K562 (cell line): Measurements from ENCODE around the gene VSTM2B. TPM values are rescaled to one million over a fixed set of nuclear protein-coding genes. Genes with fewer than 3 reads are reported as not detected.

ENCODE experiments used
- BCOR ChIP-seq: fragments of 450-650 bp; IDR thresholded peaks from 2 replicates; pipeline ENCODE4 v1.6.1; 2016
- BRCA1 ChIP-seq, 2 experiments: fragments of 450-650 bp in 1 of 2; sonication (generic) in 1 of 2; formaldehyde crosslinking in 1 of 2; IDR thresholded peaks; 2 replicates each; pipeline versions ENCODE4 v1.5.0 to v1.6.1; 2017 to 2020; ENCODE audit warnings: mild to moderate bottlenecking in 1 of 2, missing genetic modification reagents in 1 of 2
- CHCHD3 ChIP-seq: fragments of 250-450 bp; sonication (Bioruptor Pico); IDR thresholded peaks from 2 replicates; pipeline ENCODE4 v2.1.2; 2022; ENCODE audit warnings: mild to moderate bottlenecking
- HDAC3 ChIP-seq: fragments of 450-650 bp; IDR thresholded peaks from 2 replicates; pipeline ENCODE4 v1.6.1; 2018; ENCODE audit warnings: borderline replicate concordance, mild to moderate bottlenecking, moderate library complexity; ENCODE audit not compliant: partially characterized antibody
- PCBP1 ChIP-seq: fragments of 200-400 bp; formaldehyde crosslinking; IDR thresholded peaks from 2 replicates; pipeline ENCODE4 v1.6.1; 2018; ENCODE audit warnings: mild to moderate bottlenecking, low read depth, low read length; ENCODE audit not compliant: poor library complexity, severe bottlenecking
- RUNX1 ChIP-seq: sonication (generic); IDR thresholded peaks from 2 replicates; pipeline ENCODE4 v1.6.1; 2016; ENCODE audit warnings: antibody characterized with exemption, low read depth
- SMAD4 ChIP-seq: fragments of 250-450 bp; sonication (Bioruptor Pico); conservative IDR thresholded peaks from 2 replicates; pipeline ENCODE4 v1.8.0; 2021; ENCODE audit warnings: inconsistent platforms, mild to moderate bottlenecking, moderate library complexity
- SMARCB1 ChIP-seq: IDR thresholded peaks from 2 replicates; pipeline ENCODE4 v1.6.1; 2011; ENCODE audit warnings: improper control_type of control experiment, low read depth; ENCODE audit not compliant: insufficient read length
- TOE1 ChIP-seq, 2 experiments: fragments of 450-650 bp in 1 of 2; sonication (generic) in 1 of 2; formaldehyde crosslinking in 1 of 2; IDR thresholded peaks; 2 replicates each; pipeline versions ENCODE4 v1.7.1 to v1.8.0; 2016 to 2022; ENCODE audit warnings: borderline replicate concordance in 2 of 2, mild to moderate bottlenecking in 2 of 2, antibody characterized with exemption in 1 of 2, inconsistent platforms in 1 of 2, low read depth in 1 of 2, missing genetic modification reagents in 1 of 2, moderate library complexity in 1 of 2
- ZBTB17 ChIP-seq: fragments of 450-650 bp; formaldehyde crosslinking; IDR thresholded peaks from 2 replicates; pipeline ENCODE4 v1.4.0; 2020; ENCODE audit warnings: mild to moderate bottlenecking
- ZFP1 ChIP-seq: fragments of 450-650 bp; formaldehyde crosslinking; IDR thresholded peaks from 2 replicates; pipeline ENCODE4 v1.4.0; 2020; ENCODE audit warnings: mild to moderate bottlenecking, mixed read lengths
- ZFP30 ChIP-seq: fragments of 250-450 bp; sonication (Bioruptor Pico); IDR thresholded peaks from 2 replicates; pipeline ENCODE4 v1.8.0; 2022; ENCODE audit warnings: moderate library complexity, mild to moderate bottlenecking, inconsistent platforms, borderline replicate concordance
- ZFPM2 ChIP-seq: fragments of 250-450 bp; sonication (Bioruptor Pico); IDR thresholded peaks from 2 replicates; pipeline ENCODE4 v1.5.1; 2022; ENCODE audit warnings: mild to moderate bottlenecking
- ZNF316 ChIP-seq: fragments of 450-650 bp; IDR thresholded peaks from 2 replicates; pipeline ENCODE4 v1.6.1; 2016
- ZNF707 ChIP-seq: fragments of 250-450 bp; sonication (Bioruptor Pico); conservative IDR thresholded peaks from 2 replicates; pipeline ENCODE4 v1.8.0; 2022; ENCODE audit warnings: inconsistent platforms, mild to moderate bottlenecking, moderate library complexity
- polyA plus RNA-seq, 8 experiments: library from polyadenylated mRNA; depleted of rRNA in 4 of 8; stranded (reverse) in 5 of 8; unstranded in 3 of 8; fragments of >200 nt; fragmentation: Nextera tagmentation in 2 of 8; fragmentation: Illumina TruSeq in 1 of 8; extraction: Ambion mirVana in 2 of 8; extraction: Trizol in 1 of 8; gene quantifications; 2 replicates each; pipeline versions ENCODE4 v1.2.1 to v1.2.3, GENCODE V29; 2011 to 2014; ENCODE audit warnings: inconsistent platforms in 1 of 8, missing spikeins in 1 of 8
- total RNA-seq, 7 experiments: library from RNA; depleted of rRNA in 6 of 7; stranded (reverse); fragments of >200 nt in 6 of 7; fragmentation: Illumina TruSeq in 2 of 7; extraction: Trizol in 2 of 7; gene quantifications; 2 replicates each; pipeline versions ENCODE4 v1.2.1 to v1.2.3, GENCODE V29; 2011 to 2021; ENCODE audit warnings: low replicate concordance in 1 of 7
- TF ChIP-seq, protein P1 (sequence below): fragments of 450-650 bp; formaldehyde crosslinking; IDR thresholded peaks from 2 replicates; pipeline ENCODE4 v1.4.0; 2022; ENCODE audit warnings: missing genetic modification characterization
- TF ChIP-seq, protein P2 (sequence below): fragments of 150-350 bp; IDR thresholded peaks from 2 replicates; pipeline ENCODE4 v1.6.1; 2014; ENCODE audit warnings: low read depth, mild to moderate bottlenecking, low read length, borderline replicate concordance
- TF ChIP-seq, protein P3 (sequence below): fragments of 450-650 bp; IDR thresholded peaks from 2 replicates; pipeline ENCODE4 v1.6.1; 2016; ENCODE audit warnings: low read depth, mild to moderate bottlenecking, moderate library complexity
- TF ChIP-seq, protein P4 (sequence below): sonication (generic); formaldehyde crosslinking; IDR thresholded peaks from 2 replicates; pipeline ENCODE4 v1.8.1; 2023; ENCODE audit warnings: mild to moderate bottlenecking, missing genetic modification reagents

The VSTM2B gene
- total and polyA plus RNA-seq, 9 of the 15 experiments (the other 6 are each of a cell fraction or from before 2014, with no cell fraction given), result not detected

DNA sequence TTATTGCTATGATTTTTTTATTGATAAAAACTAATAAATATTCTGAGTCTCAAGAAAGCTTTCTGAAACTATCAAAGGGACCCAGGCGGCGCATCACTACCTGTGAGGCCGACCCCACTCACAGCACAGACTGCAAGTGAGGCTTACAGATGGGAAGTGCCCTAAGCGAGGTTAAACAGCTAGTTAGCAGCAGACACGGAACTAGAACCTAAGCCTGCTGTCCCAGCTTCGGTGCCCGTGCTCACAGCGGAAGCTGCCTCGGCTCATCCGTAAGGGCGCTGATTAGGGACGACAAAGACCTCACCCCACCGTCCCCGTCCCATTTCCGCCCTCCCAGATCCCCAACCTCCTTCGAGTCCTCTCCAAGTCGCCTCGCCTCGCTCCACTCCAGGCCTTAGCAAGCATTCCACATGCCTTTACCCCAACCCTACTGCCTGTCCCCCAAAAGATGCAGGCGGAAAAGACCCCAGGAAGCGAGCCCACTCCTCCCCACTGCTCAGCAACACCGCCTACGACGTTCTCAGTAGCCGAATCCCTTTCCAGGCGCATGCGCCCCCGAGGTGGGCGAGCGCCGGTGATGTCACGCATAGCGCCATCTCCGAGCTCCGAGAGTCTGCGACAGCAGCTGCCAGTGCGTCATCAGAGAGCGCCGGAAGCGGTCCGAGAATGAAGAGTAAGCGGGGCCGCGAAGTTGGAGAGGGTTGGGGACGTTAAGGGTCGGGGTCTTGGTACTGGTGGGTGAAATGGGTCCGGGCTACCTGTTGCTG is 80.0 kb downstream of the VSTM2B start, which contains the start of gene POP4 (continued):
- TF ChIP-seq CHCHD3 (no peak; the same call in 1 of the 2 replicates), ZNF316 (peak; percentile 36; the same call in 1 of the 2 replicates), SMAD4 (CRISPR knock-in tag) (peak; percentile 45; the same call in 1 of the 2 replicates), TOE1 (IDR thresholded peaks at IDR 0.05; ENCODE audit: borderline replicate concordance) (0 out of 2 replicates have a peak, but pooled peaks have one; percentile 71), TOE1 (CRISPR knock-in tag; IDR thresholded peaks at IDR 0.05; ENCODE audit: borderline replicate concordance, low read depth) (no peak), BCOR (0 out of 2 replicates have a peak, but pooled peaks have one; percentile 12), PCBP1 (peak; percentile 29), BRCA1 (IDR thresholded peaks at IDR 0.05) (no peak), BRCA1 (CRISPR knock-in tag; IDR thresholded peaks at IDR 0.05) (no peak), SMARCB1 (no peak), ZBTB17 (CRISPR knock-in tag) (no peak), ZNF707 (no peak), ZFPM2 (CRISPR knock-in tag) (no peak), ZFP30 (CRISPR knock-in tag) (no peak), RUNX1 (0 out of 2 replicates have a peak, but pooled peaks have one; percentile 29), HDAC3 (no peak), ZFP1 (CRISPR knock-in tag) (no peak)
- TF ChIP-seq, protein P1, sequence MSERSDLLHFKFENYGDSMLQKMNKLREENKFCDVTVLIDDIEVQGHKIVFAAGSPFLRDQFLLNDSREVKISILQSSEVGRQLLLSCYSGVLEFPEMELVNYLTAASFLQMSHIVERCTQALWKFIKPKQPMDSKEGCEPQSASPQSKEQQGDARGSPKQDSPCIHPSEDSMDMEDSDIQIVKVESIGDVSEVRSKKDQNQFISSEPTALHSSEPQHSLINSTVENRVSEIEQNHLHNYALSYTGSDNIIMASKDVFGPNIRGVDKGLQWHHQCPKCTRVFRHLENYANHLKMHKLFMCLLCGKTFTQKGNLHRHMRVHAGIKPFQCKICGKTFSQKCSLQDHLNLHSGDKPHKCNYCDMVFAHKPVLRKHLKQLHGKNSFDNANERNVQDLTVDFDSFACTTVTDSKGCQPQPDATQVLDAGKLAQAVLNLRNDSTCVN, result peak; percentile 78; the same call in 1 of the 2 replicates
- TF ChIP-seq, protein P2, sequence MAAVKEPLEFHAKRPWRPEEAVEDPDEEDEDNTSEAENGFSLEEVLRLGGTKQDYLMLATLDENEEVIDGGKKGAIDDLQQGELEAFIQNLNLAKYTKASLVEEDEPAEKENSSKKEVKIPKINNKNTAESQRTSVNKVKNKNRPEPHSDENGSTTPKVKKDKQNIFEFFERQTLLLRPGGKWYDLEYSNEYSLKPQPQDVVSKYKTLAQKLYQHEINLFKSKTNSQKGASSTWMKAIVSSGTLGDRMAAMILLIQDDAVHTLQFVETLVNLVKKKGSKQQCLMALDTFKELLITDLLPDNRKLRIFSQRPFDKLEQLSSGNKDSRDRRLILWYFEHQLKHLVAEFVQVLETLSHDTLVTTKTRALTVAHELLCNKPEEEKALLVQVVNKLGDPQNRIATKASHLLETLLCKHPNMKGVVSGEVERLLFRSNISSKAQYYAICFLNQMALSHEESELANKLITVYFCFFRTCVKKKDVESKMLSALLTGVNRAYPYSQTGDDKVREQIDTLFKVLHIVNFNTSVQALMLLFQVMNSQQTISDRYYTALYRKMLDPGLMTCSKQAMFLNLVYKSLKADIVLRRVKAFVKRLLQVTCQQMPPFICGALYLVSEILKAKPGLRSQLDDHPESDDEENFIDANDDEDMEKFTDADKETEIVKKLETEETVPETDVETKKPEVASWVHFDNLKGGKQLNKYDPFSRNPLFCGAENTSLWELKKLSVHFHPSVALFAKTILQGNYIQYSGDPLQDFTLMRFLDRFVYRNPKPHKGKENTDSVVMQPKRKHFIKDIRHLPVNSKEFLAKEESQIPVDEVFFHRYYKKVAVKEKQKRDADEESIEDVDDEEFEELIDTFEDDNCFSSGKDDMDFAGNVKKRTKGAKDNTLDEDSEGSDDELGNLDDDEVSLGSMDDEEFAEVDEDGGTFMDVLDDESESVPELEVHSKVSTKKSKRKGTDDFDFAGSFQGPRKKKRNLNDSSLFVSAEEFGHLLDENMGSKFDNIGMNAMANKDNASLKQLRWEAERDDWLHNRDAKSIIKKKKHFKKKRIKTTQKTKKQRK, result peak; percentile 37; the same call in 1 of the 2 replicates
- TF ChIP-seq, protein P3, sequence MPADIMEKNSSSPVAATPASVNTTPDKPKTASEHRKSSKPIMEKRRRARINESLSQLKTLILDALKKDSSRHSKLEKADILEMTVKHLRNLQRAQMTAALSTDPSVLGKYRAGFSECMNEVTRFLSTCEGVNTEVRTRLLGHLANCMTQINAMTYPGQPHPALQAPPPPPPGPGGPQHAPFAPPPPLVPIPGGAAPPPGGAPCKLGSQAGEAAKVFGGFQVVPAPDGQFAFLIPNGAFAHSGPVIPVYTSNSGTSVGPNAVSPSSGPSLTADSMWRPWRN, result no peak
- TF ChIP-seq, protein P4, sequence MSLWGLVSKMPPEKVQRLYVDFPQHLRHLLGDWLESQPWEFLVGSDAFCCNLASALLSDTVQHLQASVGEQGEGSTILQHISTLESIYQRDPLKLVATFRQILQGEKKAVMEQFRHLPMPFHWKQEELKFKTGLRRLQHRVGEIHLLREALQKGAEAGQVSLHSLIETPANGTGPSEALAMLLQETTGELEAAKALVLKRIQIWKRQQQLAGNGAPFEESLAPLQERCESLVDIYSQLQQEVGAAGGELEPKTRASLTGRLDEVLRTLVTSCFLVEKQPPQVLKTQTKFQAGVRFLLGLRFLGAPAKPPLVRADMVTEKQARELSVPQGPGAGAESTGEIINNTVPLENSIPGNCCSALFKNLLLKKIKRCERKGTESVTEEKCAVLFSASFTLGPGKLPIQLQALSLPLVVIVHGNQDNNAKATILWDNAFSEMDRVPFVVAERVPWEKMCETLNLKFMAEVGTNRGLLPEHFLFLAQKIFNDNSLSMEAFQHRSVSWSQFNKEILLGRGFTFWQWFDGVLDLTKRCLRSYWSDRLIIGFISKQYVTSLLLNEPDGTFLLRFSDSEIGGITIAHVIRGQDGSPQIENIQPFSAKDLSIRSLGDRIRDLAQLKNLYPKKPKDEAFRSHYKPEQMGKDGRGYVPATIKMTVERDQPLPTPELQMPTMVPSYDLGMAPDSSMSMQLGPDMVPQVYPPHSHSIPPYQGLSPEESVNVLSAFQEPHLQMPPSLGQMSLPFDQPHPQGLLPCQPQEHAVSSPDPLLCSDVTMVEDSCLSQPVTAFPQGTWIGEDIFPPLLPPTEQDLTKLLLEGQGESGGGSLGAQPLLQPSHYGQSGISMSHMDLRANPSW, result peak; percentile 55; the same call in 1 of the 2 replicates
